ENCODE results near the gene LENEP.
"Not testable (repeated sequence)": the region's sequence is repeated elsewhere in the genome, so short reads cannot be mapped to it uniquely, and the experiment has no call there.

The LENEP gene

GRCh38 chr1:154977762-154978161, 15.6 kb upstream of the LENEP start:
- DNase-seq: not testable (repeated sequence)

DNA sequence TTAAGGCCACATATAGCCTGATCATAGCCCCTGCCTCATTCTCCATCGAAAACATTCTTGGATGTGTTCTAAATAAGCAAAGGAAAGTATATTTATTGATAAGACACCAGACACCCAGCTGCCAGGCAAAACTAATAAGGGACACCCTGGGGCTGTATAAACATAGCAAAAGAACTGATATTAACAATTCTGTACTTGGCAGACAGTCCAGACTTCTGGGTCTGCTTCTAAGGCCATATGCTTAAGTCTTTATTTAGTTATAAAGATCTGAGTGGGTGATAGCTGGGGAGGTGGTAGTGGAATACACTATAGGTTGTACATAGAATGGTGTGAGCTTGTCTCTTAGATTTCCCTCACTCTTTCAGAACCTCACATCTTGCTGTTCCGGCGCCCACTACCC, 15.0 kb upstream of the LENEP start:
- DNase-seq: no peak

DNA sequence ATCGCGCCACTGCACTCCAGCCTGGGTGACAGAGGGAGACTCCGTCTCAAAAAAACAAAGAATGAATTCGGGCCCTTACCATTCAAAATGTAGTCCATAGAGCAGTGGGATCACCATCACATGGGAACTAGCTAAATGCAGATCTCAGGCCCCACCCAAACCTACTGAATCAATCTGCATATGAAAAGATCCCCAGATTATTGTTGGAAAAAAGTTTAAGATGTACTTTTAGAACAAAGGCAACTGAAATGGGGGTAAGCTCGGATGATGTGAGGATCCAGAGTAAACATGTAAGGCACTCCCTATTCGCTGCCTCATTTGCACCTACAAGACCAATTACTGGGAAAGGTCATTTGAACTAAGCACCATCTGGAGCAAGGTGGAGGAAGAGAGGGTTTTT, 11.0 kb upstream of the LENEP start:
- DNase-seq: no peak

DNA sequence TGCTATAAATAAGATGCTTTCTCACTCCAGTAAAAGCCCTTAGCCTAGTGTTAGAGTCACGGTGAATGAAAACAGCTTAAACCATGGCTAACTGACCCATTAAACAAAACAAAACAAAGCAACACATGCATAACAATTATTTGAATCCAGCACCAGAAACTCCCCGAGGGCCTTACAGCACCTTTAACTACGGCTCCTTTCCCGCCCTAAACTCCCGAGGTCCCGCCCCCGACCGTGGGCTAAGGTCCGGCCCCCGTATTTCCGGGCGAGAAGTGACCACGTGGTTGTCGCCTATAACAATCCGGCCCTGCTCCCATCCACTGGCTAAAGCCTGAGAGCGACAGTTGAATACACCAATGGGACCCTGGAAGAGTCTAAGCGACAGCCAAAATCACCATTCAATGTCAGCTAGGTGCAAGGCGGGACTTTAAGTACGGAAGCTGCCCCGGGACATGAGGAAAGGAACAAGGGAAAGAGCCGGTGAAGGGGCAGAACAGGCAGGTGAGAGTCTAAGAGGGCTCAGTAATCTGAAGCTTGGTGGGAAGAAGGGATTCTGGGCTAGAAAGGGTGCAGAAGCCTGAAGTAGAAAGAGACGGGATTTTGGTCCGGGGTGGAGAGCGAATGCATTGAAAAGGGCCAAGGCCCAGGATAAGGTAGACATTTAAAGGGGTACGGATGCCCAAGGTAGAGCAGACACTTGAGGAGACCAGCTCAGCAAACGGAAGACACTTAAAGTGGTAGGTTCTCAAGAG, 10.3 kb upstream of the LENEP start, which contains the start of gene FLAD1:
FLAD1 (plus strand) TSS at position 448 of the 752 bp plus-strand sequence. CDS start 351 bp downstream, outside the sequence.
- DNase-seq: peak; percentile 99

- no peak for DNase-seq
Measured at GRCh38 chr1:154983776-154984466, 9.5 kb upstream of the LENEP start.

DNA sequence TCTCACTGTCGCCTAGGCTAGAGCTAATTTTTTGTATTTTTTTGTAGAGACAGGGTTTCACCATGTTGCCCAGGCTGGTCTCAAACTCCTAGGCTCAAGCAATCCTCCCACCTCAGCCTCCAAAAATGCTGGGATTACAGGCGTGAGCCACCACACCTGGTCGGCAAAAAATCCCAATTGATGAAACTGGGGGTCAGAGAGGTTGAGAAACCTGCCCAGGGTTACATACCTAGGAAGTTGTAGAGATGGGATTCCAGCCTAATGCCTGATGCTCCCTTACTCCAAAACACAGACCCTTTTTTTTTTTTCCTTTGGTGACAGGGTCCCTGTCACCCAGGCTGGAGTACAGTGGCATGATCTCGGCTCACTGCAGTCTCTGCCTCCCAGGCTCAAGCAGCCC, 6.7 kb upstream of the LENEP start:
- not testable (repeated sequence) for DNase-seq

- no peak for DNase-seq
Measured at GRCh38 chr1:154987326-154987725, 6.1 kb upstream of the LENEP start.

- DNase-seq: no peak
Measured at GRCh38 chr1:154988058-154988954, 5.1 kb upstream of the LENEP start.

GRCh38 chr1:154989195-154989860, 4.1 kb upstream of the LENEP start:
- no peak for DNase-seq

- DNase-seq: no peak
Measured at GRCh38 chr1:154990276-154990675, 3.1 kb upstream of the LENEP start.

DNA sequence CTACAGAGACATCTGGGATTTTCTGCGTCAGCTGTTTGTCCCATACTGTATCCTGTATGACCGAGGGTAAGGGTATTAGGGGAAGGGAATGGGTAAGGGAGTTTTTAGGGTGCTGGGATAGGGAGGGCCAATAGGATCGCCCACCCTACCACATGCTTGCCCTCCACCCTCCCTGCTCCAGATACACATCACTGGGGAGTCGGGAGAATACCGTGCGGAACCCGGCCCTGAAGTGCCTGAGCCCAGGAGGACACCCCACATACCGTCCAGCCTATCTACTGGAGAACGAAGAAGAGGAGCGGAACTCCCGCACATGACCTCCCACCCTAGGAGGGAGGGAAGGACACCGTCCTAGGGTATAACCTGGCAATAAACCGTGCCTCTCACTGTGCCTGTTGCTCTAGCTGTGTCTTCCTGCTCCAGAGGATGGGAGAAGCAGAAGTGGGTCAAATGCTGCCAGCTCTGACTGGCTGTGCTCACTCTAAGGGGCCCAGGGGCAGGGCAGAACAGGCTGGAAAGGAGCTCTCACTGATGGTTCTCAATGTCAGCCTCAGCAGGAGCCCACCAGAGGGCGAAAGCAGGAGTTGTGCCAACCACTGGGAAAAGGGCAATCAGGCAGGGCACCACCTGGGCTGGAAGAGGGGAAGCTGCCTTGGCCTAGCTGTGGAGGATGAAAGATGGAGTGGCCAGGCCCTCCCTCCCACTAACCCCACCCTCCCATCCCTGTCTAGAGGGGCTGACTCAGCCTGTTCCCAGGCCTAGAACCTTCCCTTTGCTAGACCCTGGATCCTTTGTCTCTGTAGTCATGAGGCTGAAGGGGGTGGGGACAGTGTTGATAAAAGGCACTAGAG, 440 bp upstream of the LENEP start:
- no peak for DNase-seq

GRCh38 chr1:154994269-154994587, 842 bp downstream of the LENEP start:
- DNase-seq: no peak

GRCh38 chr1:154994591-154994990, 1.2 kb downstream of the LENEP start:
- no peak for DNase-seq

DNA sequence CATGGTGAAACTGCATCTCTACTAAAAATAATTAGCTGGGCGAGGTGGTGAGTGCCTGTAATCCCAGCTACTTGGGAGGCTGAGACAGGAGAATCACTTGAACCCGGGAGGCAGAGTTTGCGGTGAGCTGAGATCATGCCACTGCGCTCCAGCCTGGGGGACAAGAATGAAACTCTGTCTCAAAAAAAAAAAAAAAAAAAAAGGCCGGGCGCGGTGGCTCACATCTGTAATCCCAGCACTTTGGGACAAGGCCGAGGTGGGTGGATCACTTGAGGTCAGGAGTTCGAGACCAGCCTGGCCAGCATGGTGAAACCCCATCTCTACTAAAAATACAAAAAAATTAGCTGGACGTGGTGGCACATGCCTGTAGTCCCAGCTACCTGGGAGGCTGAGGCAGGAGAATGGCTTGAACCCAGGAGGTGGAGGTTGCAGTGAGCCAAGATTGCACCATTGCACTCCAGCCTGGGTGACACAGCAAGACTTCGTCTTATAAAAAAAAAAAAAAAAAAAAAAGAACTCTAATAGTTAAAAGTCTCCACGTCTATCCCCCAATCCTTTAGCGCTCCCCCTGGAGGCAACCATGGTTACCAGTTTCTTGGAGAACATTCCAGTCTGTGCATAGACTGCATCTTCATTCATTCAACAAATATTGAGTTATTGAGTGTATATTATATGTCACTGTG, 2.1 kb downstream of the LENEP start:
- peak; percentile 23 for DNase-seq

- no peak for DNase-seq
Measured at GRCh38 chr1:154996966-154997701, 3.7 kb downstream of the LENEP start.

GRCh38 chr1:154998201-154998780, 4.9 kb downstream of the LENEP start:
- no peak for DNase-seq

GRCh38 chr1:154998818-154999570, 5.6 kb downstream of the LENEP start:
- DNase-seq: no peak

DNA sequence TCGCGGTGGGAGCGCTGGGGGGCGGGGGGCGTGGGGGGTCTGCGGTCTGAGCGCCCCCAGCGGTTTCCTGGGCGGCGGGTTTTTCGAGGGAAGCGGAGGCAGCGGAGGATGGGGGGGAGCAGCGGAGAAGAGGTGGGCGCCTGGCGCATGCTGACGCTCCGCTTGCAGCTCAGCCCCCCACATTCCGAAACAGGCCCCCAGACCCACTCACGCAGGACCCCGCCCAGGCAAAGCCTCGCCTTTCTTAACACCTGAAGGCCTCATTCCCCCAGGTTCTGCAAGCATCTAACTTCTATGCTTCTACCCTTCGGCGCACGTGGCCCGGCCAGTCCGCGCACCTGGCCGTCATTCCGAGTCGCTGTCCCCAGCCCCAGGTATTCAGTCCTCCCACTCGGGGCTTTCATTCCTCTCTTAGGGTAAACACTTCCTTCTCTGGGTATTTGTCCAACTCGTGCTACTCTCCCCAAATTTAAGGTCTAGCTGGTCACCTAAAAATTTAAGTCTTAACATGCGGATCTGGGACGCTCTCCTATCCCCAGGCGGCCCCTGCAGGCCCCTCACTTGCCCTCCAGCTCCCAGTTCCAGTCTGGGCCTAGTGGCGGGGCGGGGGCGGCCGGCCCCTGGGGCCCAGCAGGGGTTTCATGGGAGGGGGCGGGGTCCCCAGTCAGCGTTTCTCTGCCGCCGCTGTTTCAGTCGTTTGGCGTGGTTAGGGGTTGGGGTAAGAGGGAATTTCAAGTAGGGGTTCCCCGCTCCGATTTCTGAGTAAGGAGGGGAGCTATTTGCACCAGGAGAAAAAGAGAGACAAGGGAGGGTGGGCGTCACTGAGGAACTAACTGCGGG, 6.4 kb downstream of the LENEP start:
- DNase-seq: peak; percentile 29

DNA sequence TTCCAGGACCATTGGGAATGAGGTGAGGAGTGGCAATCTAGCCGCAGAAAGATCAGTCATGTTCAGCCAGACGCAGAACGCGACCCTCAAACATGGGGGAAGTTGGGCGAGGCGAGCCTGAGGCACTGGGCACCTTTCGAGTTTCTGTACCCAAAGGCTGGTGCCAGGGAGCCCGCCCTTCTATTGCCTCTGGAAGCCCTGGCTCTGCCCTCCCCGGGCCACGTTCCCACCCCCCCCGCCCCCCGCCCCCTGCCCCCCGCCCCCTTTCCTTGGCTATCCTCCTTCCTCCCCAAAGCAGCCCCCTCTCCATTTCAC, 7.0 kb downstream of the LENEP start:
- DNase-seq: no peak
